Measurements from ENCODE around the gene ERICH3. TPM values are rescaled to one million over a fixed set of nuclear protein-coding genes. Genes with fewer than 3 reads are reported as not detected.

The ERICH3 gene
- total RNA-seq, 2 donors from 2014 or later: not detected

GRCh38 chr1:74592580-74593355 is 80.8 kb downstream of the ERICH3 start:
- Histone ChIP-seq H3K36me3 (ENCODE audit: control insufficient read depth, insufficient read depth, low read length) (no peaks in the 10 kb centered on the region), H3K27me3 (ENCODE audit: control insufficient read depth, insufficient read depth, low read length, poor library complexity, severe bottlenecking) (no peaks in the 10 kb centered on the region), H3K27ac (ENCODE audit: low read depth, low read length) (no peak overlapping the region), H3K4me3 (ENCODE audit: low read length) (no peak overlapping the region), H3K9me3 (ENCODE audit: control insufficient read depth, low read length) (no peaks in the 10 kb centered on the region), H3K4me1 (ENCODE audit: control insufficient read depth, insufficient read depth, low read length) (no peaks in the 10 kb centered on the region), H3K9ac (ENCODE audit: extremely low read depth, low read length, poor library complexity, severe bottlenecking) (no peak overlapping the region)
- H3K4me1 Mint-ChIP-seq: no peaks in the 10 kb centered on the region
- no peaks in the 10 kb centered on the region for H3K9me3 Mint-ChIP-seq
- no peak for DNase-seq
- H3K4me3 Mint-ChIP-seq: no peak overlapping the region
- no peak overlapping the region for H3K27ac Mint-ChIP-seq
- no peaks in the 10 kb centered on the region for H3K36me3 Mint-ChIP-seq (ENCODE audit: low read depth)
- no peak for TF ChIP-seq CTCF (conservative IDR thresholded peaks at IDR 0.05)
- 42 to 86% methylated on average over 2 to 5 of the region's 5 CpGs for WGBS, 2 experiments (ENCODE audit: insufficient coverage in 1 of 2, insufficient read length in 1 of 2)
- no peaks in the 10 kb centered on the region for H3K27me3 Mint-ChIP-seq (ENCODE audit: insufficient read depth)

GRCh38 chr1:74591949-74592348 is 81.6 kb downstream of the ERICH3 start:
- H3K4me1 Mint-ChIP-seq: no peaks in the 10 kb centered on the region
- H3K27ac ChIP-seq (ENCODE audit: low read depth, low read length): no peak overlapping the region
- H3K9me3 Mint-ChIP-seq: no peaks in the 10 kb centered on the region
- H3K4me3 ChIP-seq (ENCODE audit: low read length): no peak overlapping the region
- H3K36me3 ChIP-seq (ENCODE audit: control insufficient read depth, insufficient read depth, low read length): no peaks in the 10 kb centered on the region
- H3K9ac ChIP-seq (ENCODE audit: extremely low read depth, low read length, poor library complexity, severe bottlenecking): no peak overlapping the region
- no peaks in the 10 kb centered on the region for H3K36me3 Mint-ChIP-seq (ENCODE audit: low read depth)
- H3K4me3 Mint-ChIP-seq: no peak overlapping the region
- H3K9me3 ChIP-seq (ENCODE audit: control insufficient read depth, low read length): no peaks in the 10 kb centered on the region
- no peak for TF ChIP-seq CTCF (conservative IDR thresholded peaks at IDR 0.05)
- no peak for DNase-seq
- no peaks in the 10 kb centered on the region for H3K27me3 ChIP-seq (ENCODE audit: control insufficient read depth, insufficient read depth, low read length, poor library complexity, severe bottlenecking)
- no peaks in the 10 kb centered on the region for H3K27me3 Mint-ChIP-seq (ENCODE audit: insufficient read depth)
- no peaks in the 10 kb centered on the region for H3K4me1 ChIP-seq (ENCODE audit: control insufficient read depth, insufficient read depth, low read length)
- WGBS, 2 experiments (ENCODE audit: insufficient coverage in 1 of 2, insufficient read length in 1 of 2): 91 to 93% methylated on average over 2 of the region's 2 CpGs
- no peak overlapping the region for H3K27ac Mint-ChIP-seq

- Histone ChIP-seq H3K9ac (ENCODE audit: extremely low read depth, low read length, poor library complexity, severe bottlenecking) (no peak overlapping the region), H3K4me3 (ENCODE audit: low read length) (no peak overlapping the region), H3K4me1 (ENCODE audit: control insufficient read depth, insufficient read depth, low read length) (no peaks in the 10 kb centered on the region), H3K27ac (ENCODE audit: low read depth, low read length) (no peak overlapping the region), H3K36me3 (ENCODE audit: control insufficient read depth, insufficient read depth, low read length) (no peaks in the 10 kb centered on the region), H3K9me3 (ENCODE audit: control insufficient read depth, low read length) (no peaks in the 10 kb centered on the region), H3K27me3 (ENCODE audit: control insufficient read depth, insufficient read depth, low read length, poor library complexity, severe bottlenecking) (no peaks in the 10 kb centered on the region)
- no peaks in the 10 kb centered on the region for H3K9me3 Mint-ChIP-seq
- DNase-seq: no peak
- H3K4me3 Mint-ChIP-seq: no peak overlapping the region
- H3K36me3 Mint-ChIP-seq (ENCODE audit: low read depth): no peaks in the 10 kb centered on the region
- no peaks in the 10 kb centered on the region for H3K4me1 Mint-ChIP-seq
- no peak overlapping the region for H3K27ac Mint-ChIP-seq
- H3K27me3 Mint-ChIP-seq (ENCODE audit: insufficient read depth): no peaks in the 10 kb centered on the region
- TF ChIP-seq CTCF (conservative IDR thresholded peaks at IDR 0.05): no peak
- 90 to 91% methylated on average over 2 to 4 of the region's 5 CpGs for WGBS, 2 experiments (ENCODE audit: insufficient coverage in 1 of 2, insufficient read length in 1 of 2)
Measured at GRCh38 chr1:74590288-74590687, 83.3 kb downstream of the ERICH3 start.
